Activated naive CD8-positive, alpha-beta T cell (primary cell): Measurements from ENCODE around the gene UVRAG.

Experiments used
- H3K27ac Mint-ChIP-seq: one replicate; pipeline ENCODE4 v1.8.0; 2021; ENCODE audit warnings: mixed read lengths
- H3K27me3 Mint-ChIP-seq: one replicate; pipeline ENCODE4 v1.8.0; 2021; ENCODE audit warnings: mixed read lengths
- H3K36me3 Mint-ChIP-seq: one replicate; pipeline ENCODE4 v1.8.0; 2021; ENCODE audit warnings: mixed read lengths
- H3K4me1 Mint-ChIP-seq: one replicate; pipeline ENCODE4 v1.8.0; 2021; ENCODE audit warnings: low read depth, mixed read lengths
- H3K4me3 Mint-ChIP-seq: one replicate; pipeline ENCODE4 v1.8.0; 2021; ENCODE audit warnings: mild to moderate bottlenecking, mixed read lengths
- H3K9me3 Mint-ChIP-seq: one replicate; pipeline ENCODE4 v1.8.0; 2021; ENCODE audit warnings: low read depth, mixed read lengths

Gene UVRAG

DNA sequence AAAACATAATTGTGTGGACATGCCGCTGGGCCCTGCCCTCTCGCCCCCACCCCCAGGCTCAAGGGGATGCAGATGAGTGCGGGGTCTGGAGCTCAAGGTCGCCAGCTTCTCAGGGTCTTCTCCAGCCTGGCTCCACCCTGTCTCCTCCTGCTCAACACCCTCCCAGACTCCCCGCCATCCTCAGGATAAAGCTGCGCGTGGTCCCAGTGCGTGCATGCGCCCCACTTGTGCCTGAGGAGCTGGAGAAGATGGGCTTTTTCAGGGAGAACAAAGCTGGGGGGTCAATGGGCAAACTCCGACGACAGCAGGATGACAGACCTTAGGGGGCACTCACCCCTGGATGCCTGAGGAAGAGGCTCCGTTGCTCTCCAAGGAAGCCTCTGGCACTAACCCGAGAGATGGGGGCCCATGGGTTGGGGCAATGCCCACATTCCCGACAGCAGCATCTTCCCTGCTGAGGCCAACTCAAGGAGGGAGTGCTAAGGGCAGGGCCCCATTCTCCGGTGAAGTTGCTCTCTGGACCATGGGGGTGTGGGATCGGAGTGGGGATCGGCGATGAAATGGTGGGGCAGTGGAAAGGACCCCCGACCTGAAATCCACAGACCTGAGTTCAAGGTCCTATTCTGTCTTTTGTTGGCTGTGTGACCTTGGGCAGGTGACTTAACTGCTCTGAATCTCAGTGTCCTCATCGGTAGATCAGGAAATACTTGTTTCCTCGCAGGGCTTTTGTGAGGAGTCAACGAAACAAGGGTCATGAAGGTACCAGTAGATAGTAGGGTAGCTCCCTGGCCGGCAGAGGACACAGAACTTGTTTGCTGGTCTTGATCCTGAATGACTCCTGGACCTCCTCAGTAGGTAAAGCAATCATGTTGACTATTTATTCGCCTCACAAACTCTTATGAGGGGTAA, 343.6 kb downstream of the UVRAG start:
- no peak overlapping the region for H3K27ac Mint-ChIP-seq
- no peaks in the 10 kb centered on the region for H3K36me3 Mint-ChIP-seq
- H3K4me1 Mint-ChIP-seq = no peaks in the 10 kb centered on the region
- H3K4me3 Mint-ChIP-seq = no peak overlapping the region
- H3K9me3 Mint-ChIP-seq = no peaks in the 10 kb centered on the region
- H3K27me3 Mint-ChIP-seq = no peaks in the 10 kb centered on the region

DNA sequence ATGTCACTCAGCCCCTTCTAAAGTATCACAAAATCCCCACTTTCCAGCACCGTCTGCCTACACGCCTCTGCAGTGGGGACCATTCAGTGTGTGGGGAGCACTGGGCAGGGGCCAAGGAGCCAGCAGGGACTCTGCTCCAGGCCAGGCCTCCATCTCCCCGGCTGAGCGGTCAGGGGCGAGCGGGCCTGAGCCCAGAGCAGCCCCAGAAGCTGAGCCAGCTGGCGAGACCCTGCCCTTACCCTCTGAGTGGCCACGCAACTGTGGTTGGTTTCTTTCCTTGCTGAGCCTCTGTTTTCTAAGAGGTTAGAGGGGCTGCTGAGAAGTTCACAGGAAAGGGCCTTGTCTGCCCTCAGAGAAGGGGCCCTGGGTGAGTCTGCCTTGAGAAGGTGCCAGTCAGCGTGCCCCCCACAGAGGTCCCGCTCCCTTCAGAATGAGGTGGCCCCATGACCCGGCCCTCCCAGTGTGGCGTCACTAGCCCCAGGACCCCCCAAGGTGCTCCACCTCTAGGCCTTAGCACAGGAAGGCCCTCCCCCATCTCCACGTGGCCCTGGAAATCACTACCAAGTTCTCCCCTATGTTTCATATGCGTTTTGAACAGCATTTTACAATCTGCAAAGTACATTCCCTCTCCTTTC, 344.4 kb downstream of the UVRAG start:
- H3K4me1 Mint-ChIP-seq = no peaks in the 10 kb centered on the region
- H3K36me3 Mint-ChIP-seq = no peaks in the 10 kb centered on the region
- no peak overlapping the region for H3K27ac Mint-ChIP-seq
- no peak overlapping the region for H3K4me3 Mint-ChIP-seq
- H3K9me3 Mint-ChIP-seq = no peaks in the 10 kb centered on the region
- no peaks in the 10 kb centered on the region for H3K27me3 Mint-ChIP-seq

DNA sequence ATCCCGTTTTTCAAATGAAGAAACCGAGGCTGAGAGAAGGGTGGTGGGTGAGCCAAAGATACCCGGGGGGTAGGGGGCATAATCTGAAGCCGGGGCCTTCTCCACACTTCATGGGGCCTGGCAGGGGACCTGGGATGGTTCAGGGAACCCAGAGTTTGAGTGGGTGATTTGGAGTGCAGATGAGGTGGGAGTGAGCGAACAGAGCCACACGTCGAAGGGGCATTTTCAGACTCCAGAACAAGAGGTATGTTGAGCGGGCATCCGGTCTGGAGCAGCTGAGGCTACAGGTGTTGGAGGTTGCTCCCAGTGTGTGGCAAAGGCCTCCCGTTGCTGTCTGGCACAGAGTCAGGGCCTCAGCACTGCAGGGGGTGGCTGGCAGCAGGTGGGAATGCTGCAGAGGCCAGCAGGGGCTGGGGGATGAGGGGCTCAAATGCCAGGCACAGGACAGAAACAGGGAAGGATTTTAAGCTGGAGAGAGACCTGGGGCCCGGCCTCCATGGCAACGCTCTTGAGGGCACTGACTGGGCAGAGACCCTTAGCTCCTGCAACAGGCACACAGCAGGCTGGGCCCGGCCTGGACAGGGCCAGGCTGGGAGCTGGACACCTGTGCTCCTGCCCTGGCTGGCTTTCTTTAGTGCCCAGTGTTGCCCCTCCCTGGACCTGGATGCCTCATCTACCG, 345.1 kb downstream of the UVRAG start:
- Mint-ChIP-seq H3K4me3 (no peak overlapping the region), H3K36me3 (no peaks in the 10 kb centered on the region), H3K9me3 (no peaks in the 10 kb centered on the region), H3K27me3 (no peaks in the 10 kb centered on the region), H3K27ac (no peak overlapping the region), H3K4me1 (no peaks in the 10 kb centered on the region)

DNA sequence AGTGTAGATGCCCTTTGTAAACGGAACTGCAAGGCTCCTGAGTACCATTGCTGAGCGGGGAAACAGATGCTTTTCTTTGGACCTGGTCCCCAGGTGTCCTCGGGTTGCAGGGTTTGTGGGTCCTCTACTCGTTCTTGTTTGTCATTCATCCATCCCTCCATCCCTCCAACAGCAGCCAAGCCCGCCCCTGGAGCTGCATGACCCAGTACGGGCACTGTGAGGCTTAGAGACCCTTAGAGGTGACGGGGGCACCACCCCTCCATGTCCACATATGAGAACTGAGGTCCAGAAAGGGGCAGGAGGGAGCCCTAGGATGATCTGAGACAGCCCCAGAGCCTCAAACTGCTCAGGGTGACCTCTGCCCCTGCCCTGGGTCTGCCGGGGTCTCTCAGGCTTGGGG, 345.8 kb downstream of the UVRAG start:
- Mint-ChIP-seq H3K27me3 (no peaks in the 10 kb centered on the region), H3K27ac (no peak overlapping the region)

DNA sequence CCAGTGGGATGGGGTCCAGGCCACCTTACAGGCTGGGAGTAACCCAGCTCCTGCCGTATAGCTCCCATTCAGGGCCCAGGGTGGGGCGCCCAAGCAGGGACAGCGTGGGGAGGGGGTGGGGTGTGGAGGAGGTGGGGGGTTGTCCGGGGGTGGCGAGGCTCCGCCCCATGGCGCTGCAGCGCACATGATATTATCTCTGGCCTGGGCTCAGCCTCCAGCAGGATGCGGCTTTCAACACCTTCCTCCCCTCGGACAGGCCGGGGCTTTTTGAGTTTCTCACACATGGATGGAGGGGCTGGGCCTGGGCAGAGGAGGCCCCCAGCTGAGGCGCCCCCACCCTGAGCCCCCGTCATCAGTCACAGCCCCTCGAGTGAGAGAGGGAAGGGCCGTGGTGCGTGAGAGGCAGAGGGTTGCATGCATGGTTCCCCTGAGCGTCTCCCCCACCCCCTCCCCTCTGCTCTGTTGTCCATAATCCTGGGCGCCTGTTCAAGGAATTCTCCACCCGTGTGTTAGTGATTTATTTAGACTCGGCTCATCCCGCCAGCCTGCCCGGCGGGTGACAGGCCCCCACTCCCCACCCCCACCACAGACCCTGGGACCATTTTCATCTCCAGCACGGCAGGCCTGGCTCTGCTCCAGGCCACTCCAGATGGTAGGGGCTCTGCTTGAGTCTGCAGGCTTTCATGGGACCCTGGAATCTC, 346.4 kb downstream of the UVRAG start:
- H3K27me3 Mint-ChIP-seq = no peaks in the 10 kb centered on the region
- H3K36me3 Mint-ChIP-seq = no peaks in the 10 kb centered on the region
- no peak overlapping the region for H3K27ac Mint-ChIP-seq
- H3K4me3 Mint-ChIP-seq = no peak overlapping the region
- H3K4me1 Mint-ChIP-seq = no peaks in the 10 kb centered on the region
- H3K9me3 Mint-ChIP-seq = no peaks in the 10 kb centered on the region

More for the DNA sequence above, 345.8 kb downstream of the UVRAG start:
- no peaks in the 10 kb centered on the region for H3K4me1 Mint-ChIP-seq
- H3K9me3 Mint-ChIP-seq = no peaks in the 10 kb centered on the region
- H3K4me3 Mint-ChIP-seq = no peak overlapping the region
- no peaks in the 10 kb centered on the region for H3K36me3 Mint-ChIP-seq

DNA sequence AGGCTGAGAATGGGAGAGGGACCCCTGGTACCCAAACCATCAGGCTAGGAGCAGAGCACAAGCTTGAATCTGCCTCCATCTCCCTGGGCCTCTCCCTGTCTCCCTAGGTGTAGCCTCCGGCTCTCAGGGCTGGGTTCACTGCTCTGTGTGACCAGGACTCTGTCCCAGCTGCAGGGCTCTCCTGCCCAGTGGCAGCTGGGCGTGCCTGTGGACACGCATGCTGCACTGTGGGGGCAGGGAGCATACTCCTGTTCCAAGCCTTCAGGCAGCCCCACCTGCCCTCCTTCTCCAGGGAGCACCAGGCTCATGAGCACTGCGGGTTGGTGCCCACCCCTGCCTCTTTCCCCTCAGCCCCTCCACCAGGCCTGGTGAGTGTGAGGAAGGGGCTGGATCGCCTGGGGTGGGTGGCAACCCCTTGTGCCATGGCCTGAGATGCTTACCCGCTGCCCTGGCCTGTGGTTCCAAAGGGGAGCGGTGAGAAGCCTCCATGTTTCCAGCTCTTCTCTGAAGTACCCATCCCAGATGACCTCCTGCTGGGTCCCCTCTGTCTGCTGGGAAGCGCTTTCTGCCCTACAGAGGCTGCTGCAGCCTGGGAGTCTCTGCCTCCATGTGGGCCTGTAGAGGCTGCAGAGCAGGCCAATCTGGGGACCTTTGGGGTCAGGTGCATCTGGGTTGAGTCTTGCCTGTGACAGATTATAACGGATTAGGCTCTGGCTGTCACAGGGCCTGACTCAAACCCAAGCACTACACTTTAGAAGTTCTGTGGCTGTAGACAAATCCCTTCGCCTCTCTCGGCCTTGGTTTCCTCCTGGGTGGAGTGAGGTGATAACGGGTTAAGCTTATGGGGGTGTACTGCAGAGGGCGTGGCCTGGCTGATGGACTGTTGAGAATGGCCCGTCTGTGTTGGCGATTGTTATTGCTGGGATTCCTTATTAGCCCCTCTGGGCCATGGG, 347.6 kb downstream of the UVRAG start:
- Mint-ChIP-seq H3K4me1 (no peaks in the 10 kb centered on the region), H3K27ac (no peak overlapping the region), H3K36me3 (no peaks in the 10 kb centered on the region), H3K4me3 (no peak overlapping the region), H3K9me3 (no peaks in the 10 kb centered on the region), H3K27me3 (no peaks in the 10 kb centered on the region)

DNA sequence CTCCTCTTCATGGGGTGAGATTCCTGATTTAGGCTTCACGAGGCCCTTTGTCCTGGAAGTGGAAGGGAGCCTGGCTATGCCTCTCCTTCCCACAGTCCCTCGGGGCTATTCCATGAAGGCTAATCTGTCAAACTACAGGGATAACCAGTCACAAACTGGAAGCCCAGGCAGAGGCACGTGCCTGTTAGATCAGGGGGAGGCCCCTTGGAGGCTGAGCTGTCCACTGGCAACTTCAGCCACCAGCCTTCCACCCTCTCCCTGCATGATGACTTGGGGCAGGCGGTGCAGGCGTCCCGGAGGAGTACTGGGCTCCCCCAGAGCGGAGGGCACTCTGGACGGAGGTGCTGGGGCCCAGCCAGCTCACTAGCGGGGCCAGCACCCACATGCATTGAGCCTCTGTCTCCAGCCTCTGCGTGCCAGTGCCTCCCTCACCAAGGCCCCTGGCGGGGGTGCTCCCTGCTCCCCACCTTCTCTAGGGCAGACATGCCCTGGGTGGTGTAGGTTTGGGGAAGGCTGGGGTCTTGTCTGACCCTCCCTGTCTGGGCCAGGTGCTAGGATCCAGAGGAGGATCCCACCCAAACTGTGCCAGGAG, 348.4 kb downstream of the UVRAG start:
- H3K36me3 Mint-ChIP-seq = no peaks in the 10 kb centered on the region
- no peaks in the 10 kb centered on the region for H3K9me3 Mint-ChIP-seq
- no peak overlapping the region for H3K4me3 Mint-ChIP-seq
- H3K4me1 Mint-ChIP-seq = no peaks in the 10 kb centered on the region
- no peak overlapping the region for H3K27ac Mint-ChIP-seq
- no peaks in the 10 kb centered on the region for H3K27me3 Mint-ChIP-seq

DNA sequence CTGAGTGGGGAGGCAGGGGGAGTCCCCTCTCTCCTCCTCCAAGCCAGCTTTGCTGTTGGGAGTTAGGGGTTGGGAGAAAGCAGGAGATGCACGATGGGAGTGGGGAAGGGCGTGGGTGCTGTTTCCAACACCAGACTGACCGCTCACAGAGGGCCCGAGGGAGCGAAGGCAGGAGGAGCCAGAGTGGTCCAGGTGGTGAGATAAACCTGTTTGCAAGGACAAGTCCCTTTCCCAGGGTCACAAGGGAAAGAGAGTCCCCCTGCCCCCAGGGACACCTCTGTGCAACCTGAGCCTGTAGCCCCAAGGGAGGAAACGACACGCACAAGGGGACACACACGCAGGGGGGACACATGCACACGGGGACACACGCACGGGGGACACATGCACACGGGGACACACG, 349.1 kb downstream of the UVRAG start:
- H3K36me3 Mint-ChIP-seq = no peaks in the 10 kb centered on the region
- no peak overlapping the region for H3K4me3 Mint-ChIP-seq
- no peaks in the 10 kb centered on the region for H3K27me3 Mint-ChIP-seq
- no peak overlapping the region for H3K27ac Mint-ChIP-seq
- no peaks in the 10 kb centered on the region for H3K4me1 Mint-ChIP-seq
- no peaks in the 10 kb centered on the region for H3K9me3 Mint-ChIP-seq

DNA sequence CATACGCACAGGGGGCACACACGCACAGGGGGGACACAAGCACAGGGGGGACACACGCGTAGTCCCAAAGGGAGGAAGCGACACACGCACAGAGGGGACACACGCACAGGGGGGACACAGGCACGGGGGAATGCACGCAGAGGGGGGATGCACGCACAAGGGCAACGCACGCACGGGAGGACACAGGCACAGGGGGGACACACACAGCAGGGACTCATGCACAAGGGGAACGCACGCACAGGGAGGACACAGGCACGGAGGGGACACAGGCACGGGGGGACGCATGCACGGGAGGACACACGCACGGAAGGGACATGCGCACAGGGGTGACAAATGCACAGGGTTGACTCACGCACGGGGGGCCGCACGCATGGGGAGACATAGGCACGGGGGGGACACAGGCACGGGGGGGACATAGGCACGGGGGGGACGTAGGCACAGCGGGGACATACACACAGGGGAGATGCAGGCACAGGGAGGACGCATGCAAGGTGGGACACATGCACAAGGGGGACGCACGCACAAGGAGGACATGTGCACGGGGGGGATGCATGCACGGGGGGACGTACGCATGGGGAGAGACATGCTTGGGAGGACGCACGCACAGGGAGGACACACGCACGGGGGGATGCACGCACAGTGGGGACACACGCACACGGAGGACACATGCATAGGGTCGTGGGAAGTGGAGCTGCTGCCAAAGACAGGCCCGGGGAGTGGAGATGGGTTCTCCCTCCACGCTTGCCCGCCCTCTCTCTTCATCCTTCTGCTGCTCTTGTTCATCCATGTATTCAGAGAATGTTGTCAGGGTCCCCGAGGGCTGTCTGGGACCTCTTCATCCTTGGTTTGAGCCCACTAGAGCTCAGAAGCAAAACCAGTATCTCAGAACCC, 350.1 kb downstream of the UVRAG start:
- no peaks in the 10 kb centered on the region for H3K4me1 Mint-ChIP-seq
- H3K36me3 Mint-ChIP-seq = no peaks in the 10 kb centered on the region
- H3K4me3 Mint-ChIP-seq = no peak overlapping the region
- no peak overlapping the region for H3K27ac Mint-ChIP-seq
- no peaks in the 10 kb centered on the region for H3K9me3 Mint-ChIP-seq
- H3K27me3 Mint-ChIP-seq = no peaks in the 10 kb centered on the region

DNA sequence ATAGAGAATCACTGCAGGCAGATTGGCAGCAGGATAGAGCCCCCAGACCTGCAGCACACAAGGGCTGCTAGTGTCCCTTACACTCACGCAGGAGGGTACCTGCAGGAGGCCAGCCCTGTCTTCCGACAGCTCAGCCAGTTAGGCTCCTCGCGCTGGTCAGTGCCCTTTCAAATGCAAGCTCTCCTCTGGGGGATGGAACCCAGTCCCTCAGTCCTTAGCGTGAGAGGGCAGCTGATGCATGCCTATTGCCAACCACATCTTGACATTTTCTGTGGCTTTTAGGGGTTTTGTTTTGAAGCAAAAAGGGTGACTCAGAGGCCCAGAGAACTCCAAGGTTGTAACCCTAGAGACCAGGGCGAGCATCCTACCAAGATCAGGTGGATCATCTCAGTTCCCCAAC, 351.3 kb downstream of the UVRAG start:
- Mint-ChIP-seq H3K27ac (no peak overlapping the region), H3K4me3 (no peak overlapping the region), H3K27me3 (no peaks in the 10 kb centered on the region), H3K4me1 (no peaks in the 10 kb centered on the region), H3K36me3 (no peaks in the 10 kb centered on the region), H3K9me3 (no peaks in the 10 kb centered on the region)

DNA sequence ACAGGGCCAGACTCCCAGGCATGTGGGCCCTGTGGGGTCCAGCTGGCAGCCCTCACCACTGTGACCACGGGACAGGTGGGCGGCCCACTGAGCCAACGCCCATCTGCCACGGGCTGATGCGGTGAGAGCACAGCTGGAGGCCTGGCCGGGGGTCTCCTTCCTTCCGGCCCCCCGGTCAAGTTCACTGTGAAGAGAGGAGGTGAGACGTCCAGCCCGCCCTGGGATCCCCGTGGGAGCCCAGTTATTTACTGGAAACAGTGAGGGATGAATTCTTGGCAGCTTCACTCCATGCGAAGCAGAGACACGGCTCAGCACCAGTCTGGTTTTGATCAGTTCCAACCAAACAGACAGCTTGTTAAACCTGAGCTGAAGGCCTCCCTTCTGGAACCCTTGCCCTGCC, 352.6 kb downstream of the UVRAG start:
- H3K9me3 Mint-ChIP-seq = no peaks in the 10 kb centered on the region
- H3K27me3 Mint-ChIP-seq = no peaks in the 10 kb centered on the region

DNA sequence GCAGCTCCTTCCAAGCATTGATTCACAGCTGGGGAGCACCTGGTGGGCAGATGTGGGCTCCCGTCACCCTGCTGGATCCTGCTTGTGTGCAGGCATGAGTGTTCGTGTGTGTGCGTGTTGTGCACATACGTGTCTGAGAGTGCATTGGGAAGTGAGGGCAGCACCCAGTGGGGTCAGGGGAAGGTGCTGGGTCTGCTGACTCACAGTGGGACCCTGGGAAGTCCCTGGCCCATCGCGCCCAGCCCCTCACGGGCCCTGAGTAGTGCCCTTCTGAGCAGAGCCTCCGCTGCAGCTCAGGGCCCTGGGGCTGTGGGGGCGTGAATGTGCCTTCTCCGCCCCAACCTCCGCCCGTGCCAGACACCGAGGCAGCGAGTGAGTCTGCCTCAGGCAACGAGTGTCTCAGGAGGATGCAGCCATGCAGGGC, 354.5 kb downstream of the UVRAG start:
- Mint-ChIP-seq H3K9me3 (no peaks in the 10 kb centered on the region), H3K27me3 (no peaks in the 10 kb centered on the region), H3K36me3 (no peaks in the 10 kb centered on the region), H3K4me3 (no peak overlapping the region), H3K27ac (no peak overlapping the region), H3K4me1 (peaks cover 3% of the 10 kb centered on the region)

More for the DNA sequence above, 352.6 kb downstream of the UVRAG start:
- no peaks in the 10 kb centered on the region for H3K36me3 Mint-ChIP-seq
- H3K27ac Mint-ChIP-seq = no peak overlapping the region
- H3K4me1 Mint-ChIP-seq = no peaks in the 10 kb centered on the region
- no peak overlapping the region for H3K4me3 Mint-ChIP-seq

DNA sequence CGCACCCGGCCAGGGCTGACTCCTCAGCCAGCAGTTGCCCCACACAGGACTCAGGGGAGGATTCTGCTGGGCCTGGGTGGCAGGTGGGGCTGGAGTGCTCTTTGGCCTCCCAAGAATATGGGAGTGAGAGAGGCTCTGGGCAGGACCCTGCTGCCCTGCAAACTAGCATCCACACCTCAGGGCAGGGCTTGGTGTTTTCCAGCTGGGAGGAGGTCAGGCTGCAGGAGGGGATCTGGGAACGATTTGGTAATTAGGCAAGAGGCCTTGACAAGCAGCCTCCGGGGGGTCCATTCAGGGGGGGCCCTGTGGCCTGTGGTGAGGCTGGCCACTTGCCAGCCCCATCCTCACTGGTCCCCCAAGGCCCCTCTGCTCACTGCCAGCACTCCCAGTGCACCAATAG, 355.5 kb downstream of the UVRAG start:
- Mint-ChIP-seq H3K4me3 (no peak overlapping the region), H3K9me3 (no peaks in the 10 kb centered on the region), H3K36me3 (no peaks in the 10 kb centered on the region), H3K4me1 (peaks cover 3% of the 10 kb centered on the region), H3K27ac (no peak overlapping the region), H3K27me3 (no peaks in the 10 kb centered on the region)
